Measurements from ENCODE around the gene INTS11.
A peak's percentile ranks its signal among the peaks of the same experiment; 100 is the strongest.

INTS11 gene

GRCh38 chr1:1284221-1285101 is 40.0 kb downstream of the INTS11 start:
- DNase-seq: no peak

- peak; percentile 39 for DNase-seq
Measured at GRCh38 chr1:1283821-1284220, 40.6 kb downstream of the INTS11 start.

DNA sequence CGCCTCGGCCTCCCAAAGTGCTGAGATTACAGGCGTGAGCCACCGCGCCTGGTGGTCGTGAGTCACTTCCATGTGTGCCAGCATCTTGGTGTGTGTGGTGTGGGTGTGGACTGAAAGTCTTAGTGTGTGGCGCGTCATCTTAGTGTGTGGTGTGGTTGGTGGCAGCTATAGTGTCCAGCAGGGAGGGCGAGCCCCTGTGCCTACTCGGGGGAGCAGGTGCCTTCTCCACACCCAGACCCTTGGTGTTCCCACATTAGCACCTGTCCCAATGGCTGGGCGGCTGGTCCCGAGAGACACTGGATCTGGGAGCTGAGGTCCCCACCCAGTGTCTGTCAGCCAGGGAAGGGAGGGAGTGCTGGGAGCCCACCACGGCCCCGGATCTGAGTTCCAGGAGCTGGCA is 41.5 kb downstream of the INTS11 start:
- DNase-seq: no peak

DNA sequence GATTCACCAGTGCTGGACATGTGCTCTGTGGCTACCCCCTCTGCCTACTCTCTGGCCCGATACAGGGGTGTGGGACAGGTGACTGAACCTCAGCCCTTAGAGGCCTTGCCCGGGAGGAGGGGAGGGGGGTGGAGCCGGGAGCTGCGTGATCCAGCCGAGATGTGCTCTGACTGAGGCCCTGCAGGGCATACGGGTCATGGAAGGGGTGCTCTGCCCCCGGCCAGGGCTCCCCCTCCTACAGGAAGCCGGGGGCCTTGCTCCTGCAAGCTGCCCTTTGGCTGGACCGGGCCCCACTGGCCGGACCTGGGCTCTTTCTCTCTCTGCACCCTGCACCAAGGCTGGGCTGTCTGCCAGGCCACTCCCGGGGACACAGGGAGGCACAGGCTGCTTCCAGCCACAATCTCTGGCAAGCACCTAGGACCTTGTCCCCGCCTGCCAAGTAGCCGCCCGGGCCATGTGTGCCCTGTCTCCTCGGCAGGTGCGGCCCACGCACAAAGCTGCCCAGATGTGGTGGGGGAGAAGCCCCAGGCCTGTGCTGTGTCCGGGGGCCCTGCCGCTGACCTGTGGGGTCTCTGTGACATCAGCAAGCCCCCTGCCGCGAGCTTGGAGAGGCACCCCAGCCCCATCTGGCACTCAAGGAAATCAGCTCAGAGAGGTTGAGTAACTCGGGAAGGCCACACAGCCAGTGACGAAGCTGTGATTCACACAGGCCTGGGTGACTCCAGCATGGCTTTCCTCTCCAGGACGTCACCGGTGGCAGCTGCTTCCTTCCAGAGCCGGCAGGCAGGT is 42.7 kb downstream of the INTS11 start:
- DNase-seq: no peak

GRCh38 chr1:1280782-1281481 is 43.5 kb downstream of the INTS11 start:
- no peak for DNase-seq

GRCh38 chr1:1279028-1279427 is 45.4 kb downstream of the INTS11 start:
- no peak for DNase-seq

GRCh38 chr1:1278620-1279019 is 45.8 kb downstream of the INTS11 start:
- DNase-seq: no peak

- no peak for DNase-seq
Measured at GRCh38 chr1:1275836-1276235, 48.6 kb downstream of the INTS11 start.

DNA sequence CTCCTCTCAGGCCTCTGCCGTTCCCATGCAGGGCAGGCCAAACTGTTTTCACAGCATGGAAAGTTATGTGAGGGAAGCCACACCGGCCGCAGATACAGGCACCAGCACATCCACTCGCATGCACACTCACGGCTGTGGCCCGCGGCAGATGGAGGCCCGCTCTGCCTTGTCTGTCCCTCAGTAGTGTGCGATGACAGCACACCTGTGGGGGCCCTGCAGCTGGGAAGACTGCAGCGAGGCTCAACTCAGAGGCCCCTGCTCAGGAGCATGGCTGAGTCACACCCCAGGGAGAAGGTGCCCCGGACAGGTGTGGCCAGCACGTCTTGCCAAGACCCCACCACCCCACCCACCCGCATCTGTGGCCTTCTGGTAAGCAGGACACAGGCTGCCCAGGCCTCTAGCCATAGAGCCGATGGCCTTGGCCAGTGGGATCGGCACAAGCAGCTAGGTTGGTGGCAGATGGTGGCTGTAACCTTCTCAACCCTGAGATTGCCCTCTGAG is 49.5 kb downstream of the INTS11 start:
- no peak for DNase-seq

DNA sequence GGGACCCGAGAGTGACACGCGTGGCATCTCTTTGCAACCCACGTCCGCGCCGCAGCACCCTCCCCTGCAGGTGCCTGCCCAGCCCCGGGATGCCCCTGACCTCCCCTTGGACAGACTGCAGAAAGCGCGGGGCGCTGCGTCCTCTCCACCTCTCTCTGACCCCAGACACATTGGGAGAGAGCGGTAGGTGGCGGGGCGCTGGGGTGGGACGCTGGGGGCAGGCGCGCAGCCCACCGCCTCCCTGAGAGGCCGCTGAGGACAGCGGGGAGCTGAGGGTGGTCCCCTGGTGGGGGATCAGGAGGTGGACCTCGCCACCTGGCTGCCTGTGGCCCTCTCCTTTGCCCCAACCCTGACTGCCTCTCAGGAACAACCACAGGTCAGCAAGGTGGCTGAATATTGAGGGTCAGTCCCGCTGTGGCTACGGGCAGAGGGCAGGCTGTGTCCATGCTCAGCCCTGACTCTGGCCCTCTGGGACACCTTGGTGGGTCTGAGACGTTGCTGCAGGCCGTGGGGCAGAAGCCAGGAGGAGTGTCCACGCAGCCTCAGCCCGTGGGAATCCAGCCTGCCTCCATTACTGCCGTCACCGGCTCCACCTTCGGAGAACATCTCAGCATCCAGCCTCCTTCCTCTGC is 50.0 kb downstream of the INTS11 start:
- no peak for DNase-seq

GRCh38 chr1:1273512-1274298 is 50.8 kb downstream of the INTS11 start, which contains the start of gene UBE2J2:
Gene UBE2J2, minus strand, starts transcription at chr1:1273854. Its CDS starts 5,862 bp downstream, at chr1:1267992.
- peak; percentile 89 for DNase-seq

- DNase-seq: no peak
Measured at GRCh38 chr1:1273209-1273511, 51.3 kb downstream of the INTS11 start.

- DNase-seq: peak; percentile 10
Measured at GRCh38 chr1:1272341-1273208, 51.9 kb downstream of the INTS11 start.

GRCh38 chr1:1270813-1271212 is 53.6 kb downstream of the INTS11 start:
- DNase-seq: no peak

DNA sequence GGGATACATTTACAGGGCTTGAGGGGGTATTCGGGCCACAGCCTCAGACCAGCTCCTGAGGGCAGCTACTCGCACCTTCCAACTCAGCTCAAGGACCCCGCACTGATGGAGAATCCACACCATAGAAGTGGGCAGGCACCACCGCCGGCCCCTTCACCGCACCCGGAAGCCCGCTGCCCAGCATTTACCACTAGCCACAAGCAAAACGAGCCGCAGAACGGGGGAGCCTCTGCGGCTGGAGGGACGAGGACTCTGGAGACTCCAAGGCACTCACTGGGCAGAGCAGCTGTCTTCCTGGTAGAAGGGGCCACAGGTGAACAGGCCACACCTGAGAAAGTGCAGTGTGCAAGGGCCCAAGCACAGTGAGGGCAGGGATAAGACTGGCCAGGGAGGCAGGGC is 56.2 kb downstream of the INTS11 start:
- DNase-seq: no peak

DNA sequence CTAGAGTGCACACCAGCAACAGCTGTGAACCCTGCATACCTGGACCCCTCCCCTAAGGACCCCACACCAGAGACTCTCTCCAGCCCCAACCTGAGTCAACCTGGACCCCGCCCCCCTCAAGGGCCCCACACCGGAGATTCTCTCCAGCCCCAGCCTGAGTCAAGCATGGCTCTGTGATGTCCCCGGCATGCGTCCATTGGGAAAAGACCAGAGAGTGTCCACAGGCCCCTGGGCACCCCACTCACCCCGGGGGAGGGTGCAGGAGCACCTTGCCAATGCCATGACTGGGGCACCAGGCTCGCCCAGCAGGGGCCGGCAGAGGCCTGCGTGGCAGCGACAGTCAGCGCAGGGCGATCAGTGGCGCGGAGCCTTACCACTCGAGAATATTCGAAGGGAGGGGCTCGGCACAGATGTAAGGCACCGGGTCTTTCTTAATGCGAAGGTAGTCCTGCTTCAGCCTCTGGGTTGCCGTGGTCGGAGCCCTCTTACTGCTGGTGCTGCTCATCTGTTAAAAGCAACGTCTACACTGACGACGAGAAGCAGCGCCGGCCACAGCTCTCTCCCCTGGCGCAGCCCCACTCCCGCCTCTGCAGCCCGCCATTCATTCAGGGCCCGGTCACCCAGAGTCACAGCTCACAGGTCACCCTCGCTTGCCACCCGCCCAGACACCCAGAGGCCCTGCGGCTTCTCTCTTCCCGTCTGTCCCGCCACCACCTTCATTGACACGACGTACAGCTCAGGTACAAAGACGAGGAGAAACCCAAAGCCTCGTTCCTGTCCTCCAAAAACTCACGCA is 56.8 kb downstream of the INTS11 start:
- DNase-seq: no peak

DNA sequence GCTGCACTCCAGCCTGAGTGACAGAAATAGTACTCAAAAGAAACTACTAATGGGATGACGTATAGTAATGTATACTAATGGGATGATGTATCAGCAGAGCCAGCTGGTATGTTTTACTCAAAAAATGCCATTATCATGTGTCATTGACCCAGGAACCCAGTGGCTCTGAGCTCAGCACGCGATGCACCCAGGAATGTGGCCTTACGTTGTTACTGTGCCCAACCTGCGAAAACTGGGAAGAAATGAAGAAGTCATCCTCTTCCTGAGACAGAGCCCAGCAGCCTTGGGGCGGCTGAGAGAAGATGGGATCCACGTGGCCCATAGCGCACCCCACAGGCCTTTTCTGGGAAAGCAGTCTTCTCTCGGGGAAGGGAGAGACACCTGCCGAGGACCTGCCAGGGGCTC is 59.6 kb downstream of the INTS11 start:
- peak; percentile 15 for DNase-seq

DNA sequence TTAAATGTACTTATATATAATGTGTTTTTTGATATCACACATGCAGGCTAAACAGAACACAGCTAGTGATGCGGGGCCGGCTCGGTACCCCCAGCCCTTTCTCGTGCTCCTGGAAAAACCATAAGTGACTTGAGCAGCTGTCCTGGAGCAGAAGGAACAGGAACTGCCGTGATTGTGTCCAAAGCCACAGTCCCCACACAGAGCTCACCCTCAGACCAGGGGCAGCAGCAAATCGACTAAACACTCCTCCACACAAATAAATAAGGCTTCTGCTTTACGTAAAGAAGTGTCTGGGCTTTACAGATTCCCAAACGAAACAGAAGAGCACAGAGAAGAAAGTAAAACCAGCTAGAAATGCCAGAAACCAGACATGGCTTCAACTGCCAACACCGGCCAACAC is 60.4 kb downstream of the INTS11 start:
- no peak for DNase-seq

GRCh38 chr1:1262758-1263157 is 61.7 kb downstream of the INTS11 start:
- no peak for DNase-seq

- DNase-seq: no peak
Measured at GRCh38 chr1:1262071-1262470, 62.4 kb downstream of the INTS11 start.

Data from NCI-H69 (cell line).